Hematopoietic multipotent progenitor cell treated with erythropoietin and hydrocortisone succinate and interleukin-3 and kit ligand, for 4 days (in vitro differentiated cells): ENCODE measurements around the gene PLEKHN1.
A peak's percentile ranks its signal among the peaks of the same experiment; 100 is the strongest.
"Not testable (repeated sequence)": the region's sequence is repeated elsewhere in the genome, so short reads cannot be mapped to it uniquely, and the experiment has no call there.

Source experiments
- DNase-seq: peaks from one replicate; pipeline ENCODE4 v3.0.0-alpha.2; 2015

The PLEKHN1 gene

DNA sequence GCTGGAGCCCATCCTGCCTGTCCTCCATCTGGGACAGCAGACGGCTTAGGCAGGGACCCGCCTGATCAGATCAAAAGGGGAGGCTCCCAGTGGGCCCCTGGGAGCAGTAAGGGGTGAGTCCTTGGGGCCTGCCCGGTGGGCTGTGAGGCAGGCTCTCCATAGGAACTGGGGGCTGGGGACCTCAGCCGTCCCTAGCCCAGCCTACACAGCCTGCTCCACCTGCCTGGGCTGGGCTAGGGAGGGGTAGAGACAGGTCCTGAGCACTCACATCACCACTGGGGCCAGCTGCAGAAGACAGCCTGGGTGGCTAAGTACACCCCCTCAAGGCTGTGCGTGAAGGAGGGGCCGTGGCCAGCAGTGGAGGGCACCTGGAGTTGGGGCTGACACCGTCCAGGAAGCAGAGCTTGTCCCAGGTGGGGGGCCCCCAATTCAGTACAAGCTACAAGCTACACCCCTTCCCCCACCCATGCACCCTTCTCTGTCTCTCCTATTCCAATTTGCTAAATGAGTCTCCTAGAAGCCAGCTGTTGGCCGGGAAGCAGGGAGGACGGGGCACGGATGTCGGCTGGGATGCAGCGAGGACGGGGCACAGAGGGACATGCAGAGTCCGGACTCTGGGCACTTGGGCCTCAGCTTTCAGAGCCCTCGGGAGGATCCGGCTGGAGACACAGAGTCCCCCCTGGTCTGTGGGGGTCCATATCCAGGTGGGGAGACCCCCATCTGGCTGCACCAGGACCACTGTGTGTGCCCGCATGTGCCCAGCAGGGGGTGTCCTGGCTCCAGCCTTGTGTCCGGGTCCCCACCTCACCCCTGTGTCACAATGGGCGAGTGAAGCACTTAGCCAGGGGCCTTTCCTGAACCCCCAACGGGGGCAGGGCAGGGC, 48.8 kb downstream of the PLEKHN1 start:
- peak; percentile 71 for DNase-seq

GRCh38 chr1:1017397-1018320, 51.4 kb downstream of the PLEKHN1 start:
- DNase-seq = not testable (repeated sequence)

GRCh38 chr1:1018321-1018685, 52.0 kb downstream of the PLEKHN1 start:
- not testable (repeated sequence) for DNase-seq

DNA sequence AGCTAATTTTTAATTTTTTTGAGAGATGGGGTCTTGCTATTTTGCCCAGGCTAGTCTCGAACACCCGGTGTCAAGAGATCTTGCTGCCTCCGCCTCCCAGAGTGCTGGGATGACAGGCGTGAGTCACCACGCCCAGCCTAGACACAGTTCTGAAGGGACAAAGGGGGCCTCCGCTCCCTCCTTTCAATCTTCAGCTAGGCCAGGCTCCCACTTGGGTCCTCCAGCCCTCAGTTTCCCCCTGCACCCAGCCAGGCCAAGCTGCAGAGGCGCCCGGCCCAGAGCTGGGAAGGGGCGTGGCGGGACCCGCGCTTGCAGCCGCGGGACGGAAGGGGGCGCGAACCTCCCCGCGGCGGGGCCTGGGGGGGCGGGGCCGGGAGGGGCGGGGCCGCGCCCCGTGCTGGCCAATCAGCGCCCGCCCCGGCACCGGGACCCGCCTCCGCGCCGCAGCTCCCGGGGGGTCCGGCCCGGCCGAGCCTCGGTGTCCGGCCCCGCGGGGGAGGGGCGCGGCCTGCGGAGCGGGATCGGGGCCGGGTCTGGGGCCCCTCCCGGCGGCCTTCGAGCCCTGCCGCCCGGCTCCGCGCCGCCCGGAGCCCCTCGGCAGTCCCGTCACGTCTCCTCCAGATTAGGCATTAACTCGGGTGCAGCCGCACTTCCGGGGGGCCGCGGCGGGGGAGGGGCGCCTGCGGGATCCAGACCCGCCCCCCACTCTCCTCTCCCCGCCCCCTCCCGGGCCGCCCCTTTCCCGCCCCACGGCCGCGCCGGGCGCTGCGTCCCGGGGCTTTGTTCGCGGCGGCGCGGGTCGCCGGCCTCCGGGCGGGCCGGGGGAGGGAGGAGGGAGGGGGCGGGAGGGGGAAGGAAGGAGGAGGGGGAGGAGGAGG, 53.1 kb downstream of the PLEKHN1 start:
- peak; percentile 88 for DNase-seq

DNA sequence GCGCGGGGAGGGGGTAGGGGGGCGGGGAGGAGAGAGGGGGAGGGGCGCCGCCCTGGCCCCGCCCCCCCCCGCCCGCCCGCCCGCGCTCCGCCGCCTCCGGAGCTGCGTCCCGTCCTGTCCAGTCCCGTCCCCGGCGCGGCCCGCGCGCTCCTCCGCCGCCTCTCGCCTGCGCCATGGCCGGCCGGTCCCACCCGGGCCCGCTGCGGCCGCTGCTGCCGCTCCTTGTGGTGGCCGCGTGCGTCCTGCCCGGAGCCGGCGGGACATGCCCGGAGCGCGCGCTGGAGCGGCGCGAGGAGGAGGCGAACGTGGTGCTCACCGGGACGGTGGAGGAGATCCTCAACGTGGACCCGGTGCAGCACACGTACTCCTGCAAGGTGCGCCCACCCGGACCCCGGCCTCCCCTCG, 53.7 kb downstream of the PLEKHN1 start, which contains the start of gene AGRN:
TSS of gene AGRN (plus strand) at position 121 of the 405 bp plus-strand sequence. CDS start at position 174, 53 bp downstream.
- no peak for DNase-seq

GRCh38 chr1:1020415-1021009, 54.2 kb downstream of the PLEKHN1 start:
- peak; percentile 44 for DNase-seq

GRCh38 chr1:1021010-1021919, 55.0 kb downstream of the PLEKHN1 start:
- peak; percentile 62 for DNase-seq

DNA sequence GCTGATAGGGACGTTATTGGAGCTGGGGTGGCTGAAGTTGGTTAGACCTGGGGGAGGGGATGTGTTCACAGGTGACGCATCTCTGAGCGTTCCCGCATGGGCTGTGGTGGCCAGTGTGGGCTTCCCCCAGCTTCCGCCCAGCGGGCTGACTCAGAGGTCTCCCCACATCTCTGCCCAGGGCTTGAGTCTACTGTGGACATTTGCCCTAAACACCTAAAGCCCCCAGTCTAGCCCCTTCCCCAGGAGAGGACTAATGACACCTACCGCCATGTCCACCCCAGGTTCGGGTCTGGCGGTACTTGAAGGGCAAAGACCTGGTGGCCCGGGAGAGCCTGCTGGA, 55.6 kb downstream of the PLEKHN1 start:
- DNase-seq = no peak

GRCh38 chr1:1022302-1023009, 56.2 kb downstream of the PLEKHN1 start:
- DNase-seq = peak; percentile 48

DNA sequence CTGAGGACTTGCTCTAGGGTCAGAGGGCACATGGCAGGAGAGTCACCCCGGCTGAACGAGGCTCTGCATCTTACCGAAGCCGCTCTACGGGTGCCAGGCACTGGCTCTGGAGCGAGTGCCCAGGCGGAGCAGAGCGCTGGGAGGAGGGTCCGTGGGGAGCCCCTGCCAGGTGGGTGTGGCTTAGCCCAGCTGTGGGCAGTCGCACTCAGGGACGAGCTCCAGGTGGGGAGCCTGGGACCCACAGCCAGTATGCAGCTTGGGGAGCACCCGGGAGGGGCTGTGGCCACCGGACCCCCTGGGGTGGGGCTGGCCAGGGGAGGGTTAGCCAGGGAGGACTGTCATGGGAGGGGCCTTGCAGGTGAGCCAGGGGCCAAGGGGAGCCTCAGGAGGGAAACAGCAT, 57.4 kb downstream of the PLEKHN1 start:
- DNase-seq = no peak

GRCh38 chr1:1024149-1024770, 58.0 kb downstream of the PLEKHN1 start:
- DNase-seq = peak; percentile 63

DNA sequence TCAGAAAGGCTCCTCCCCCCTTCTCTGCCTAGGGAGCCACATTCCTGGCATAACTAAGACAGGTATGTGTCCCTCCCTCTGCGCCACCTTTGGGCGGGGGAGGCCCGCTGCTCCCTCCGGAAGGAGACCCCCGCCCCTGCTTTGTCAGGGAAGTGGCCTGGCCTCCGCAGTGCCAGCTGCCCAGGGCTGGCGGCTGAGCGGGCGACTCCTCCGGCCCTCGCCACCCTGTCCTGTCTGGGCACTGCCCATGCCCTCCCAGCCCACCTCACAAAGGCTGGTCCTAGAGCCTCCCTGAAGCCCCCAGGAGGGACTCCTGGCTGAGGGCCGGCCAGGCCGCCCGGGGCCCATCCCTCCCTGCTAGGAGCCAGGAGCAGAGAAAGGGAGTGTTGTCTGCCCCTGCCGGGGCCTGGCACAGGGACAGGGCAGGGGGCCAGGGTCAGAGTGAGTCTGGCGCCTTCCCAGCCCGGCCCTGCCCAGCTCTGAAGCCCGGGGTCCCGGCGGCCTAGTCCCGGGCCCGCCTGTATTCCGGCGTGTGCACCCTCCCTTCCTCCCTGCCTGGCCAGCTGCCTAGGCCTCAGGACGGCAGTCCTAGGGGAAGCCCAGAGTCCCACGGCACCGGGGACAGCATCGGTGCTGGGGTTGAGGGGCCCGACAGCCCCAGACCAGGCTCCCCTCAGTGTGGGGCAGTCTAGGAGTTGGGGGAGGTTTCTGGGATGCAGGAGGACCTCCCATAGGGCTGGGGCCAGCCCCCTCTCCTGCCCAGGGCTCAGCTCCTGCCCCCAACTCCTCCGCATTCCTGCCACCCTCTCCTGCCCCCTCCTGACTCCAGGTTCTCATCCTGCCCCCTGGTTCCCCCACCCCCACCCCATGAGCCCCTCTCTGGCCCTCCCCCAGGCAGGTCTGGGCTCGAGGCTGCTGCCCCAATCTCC, 58.8 kb downstream of the PLEKHN1 start:
- DNase-seq = no peak
